WI38 (cell line): ENCODE data around the gene HSD11B2.

Experiments used
- H3K4me3 ChIP-seq: 2 replicates; pipeline ENCODE4 v1.5.1; 2011; ENCODE audit warnings: low read depth, mild to moderate bottlenecking, control low read depth, low read length
- TF ChIP-seq, protein P1 (sequence below): IDR thresholded peaks from 2 replicates; pipeline ENCODE4 v1.5.1; 2012; ENCODE audit warnings: low read depth, mild to moderate bottlenecking, control low read depth, low read length

HSD11B2 gene

DNA sequence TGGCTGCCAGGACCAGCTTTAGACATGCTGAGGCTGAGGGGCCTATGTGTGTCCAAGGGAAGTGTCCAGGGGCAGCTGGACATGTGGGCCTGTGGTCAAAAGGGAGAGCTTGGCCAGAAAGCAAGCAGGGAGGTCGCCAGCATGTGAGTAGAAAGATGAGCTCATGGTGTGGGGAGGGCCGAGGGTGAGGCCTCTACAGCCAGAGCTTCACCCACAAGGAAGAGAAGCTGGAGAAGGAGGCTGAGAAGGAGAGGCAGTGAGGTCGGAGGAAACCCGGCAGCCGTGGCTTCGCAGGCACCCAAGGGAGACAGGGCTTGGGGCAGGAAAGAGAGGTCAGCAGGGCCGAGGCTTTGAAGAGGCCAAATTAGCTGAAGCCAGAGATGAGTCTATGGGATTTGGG lies 4.0 kb upstream of the HSD11B2 start:
- no peak overlapping the region for H3K4me3 ChIP-seq
- TF ChIP-seq, protein P1, sequence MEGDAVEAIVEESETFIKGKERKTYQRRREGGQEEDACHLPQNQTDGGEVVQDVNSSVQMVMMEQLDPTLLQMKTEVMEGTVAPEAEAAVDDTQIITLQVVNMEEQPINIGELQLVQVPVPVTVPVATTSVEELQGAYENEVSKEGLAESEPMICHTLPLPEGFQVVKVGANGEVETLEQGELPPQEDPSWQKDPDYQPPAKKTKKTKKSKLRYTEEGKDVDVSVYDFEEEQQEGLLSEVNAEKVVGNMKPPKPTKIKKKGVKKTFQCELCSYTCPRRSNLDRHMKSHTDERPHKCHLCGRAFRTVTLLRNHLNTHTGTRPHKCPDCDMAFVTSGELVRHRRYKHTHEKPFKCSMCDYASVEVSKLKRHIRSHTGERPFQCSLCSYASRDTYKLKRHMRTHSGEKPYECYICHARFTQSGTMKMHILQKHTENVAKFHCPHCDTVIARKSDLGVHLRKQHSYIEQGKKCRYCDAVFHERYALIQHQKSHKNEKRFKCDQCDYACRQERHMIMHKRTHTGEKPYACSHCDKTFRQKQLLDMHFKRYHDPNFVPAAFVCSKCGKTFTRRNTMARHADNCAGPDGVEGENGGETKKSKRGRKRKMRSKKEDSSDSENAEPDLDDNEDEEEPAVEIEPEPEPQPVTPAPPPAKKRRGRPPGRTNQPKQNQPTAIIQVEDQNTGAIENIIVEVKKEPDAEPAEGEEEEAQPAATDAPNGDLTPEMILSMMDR, result no peak

GRCh38 chr16:67428146-67428731 lies 2.7 kb upstream of the HSD11B2 start:
- no peak overlapping the region for H3K4me3 ChIP-seq
- TF ChIP-seq, protein P1, result peak; percentile 89

DNA sequence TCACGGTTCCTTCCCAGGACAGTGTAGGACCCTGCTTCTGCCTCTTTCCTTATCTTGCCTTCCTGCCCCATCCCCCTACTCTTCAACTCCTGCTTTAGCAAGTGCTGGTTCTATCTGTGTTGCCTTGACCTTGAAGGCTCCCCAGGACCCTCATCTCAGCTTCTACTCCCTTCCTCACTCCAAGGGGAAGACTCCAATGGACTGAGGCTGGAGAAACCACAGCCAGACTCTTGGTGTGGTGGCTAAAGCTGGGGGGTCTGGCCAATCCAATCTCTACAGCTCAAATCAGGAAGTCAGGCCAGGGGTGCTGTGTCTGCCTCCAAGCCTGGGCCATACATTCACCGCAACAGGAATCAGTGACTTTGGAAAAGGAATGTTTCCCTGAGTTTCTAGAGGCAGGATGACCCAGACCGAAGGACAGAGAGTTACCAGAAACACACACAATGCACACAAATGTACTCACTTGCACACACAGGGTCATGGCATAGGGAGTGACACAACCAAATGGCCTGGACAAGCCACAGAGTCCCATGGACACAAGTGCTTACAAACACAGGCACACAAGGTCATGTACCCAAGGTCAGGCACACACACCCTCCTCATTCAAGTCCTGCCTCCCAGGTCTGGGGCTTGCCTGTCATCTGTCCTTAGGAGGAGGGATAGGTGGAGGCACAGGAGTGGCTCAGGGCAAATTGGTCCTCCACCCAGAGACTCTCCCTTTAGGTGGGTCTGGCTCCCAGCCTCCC lies 1.7 kb upstream of the HSD11B2 start:
- no peak overlapping the region for H3K4me3 ChIP-seq
- TF ChIP-seq, protein P1, result no peak

- H3K4me3 ChIP-seq, result peak overlapping the region; percentile 33; the same call in 1 of the 2 replicates
- TF ChIP-seq, protein P1, result no peak
Measured at GRCh38 chr16:67429799-67430503, 970 bp upstream of the HSD11B2 start.

GRCh38 chr16:67430504-67430976 lies 381 bp upstream of the HSD11B2 start:
- peak overlapping the region; percentile 33; the same call in 1 of the 2 replicates for H3K4me3 ChIP-seq
- TF ChIP-seq, protein P1, result no peak

GRCh38 chr16:67431775-67432505 lies 1.0 kb downstream of the HSD11B2 start:
- no peak overlapping the region for H3K4me3 ChIP-seq
- TF ChIP-seq, protein P1, result no peak
